IMR-90 (cell line): Measurements from ENCODE around the gene SH3RF2. TPM values are rescaled to one million over a fixed set of nuclear protein-coding genes. Genes with fewer than 3 reads are reported as not detected.

Experiments used
- ATAC-seq: fragments of 200-7000 bp; cut with Tn5 transposase; 2 replicates; pipeline ENCODE4 v1.9.1; 2020; ENCODE audit warnings: low read depth, mild to moderate bottlenecking, moderate library complexity
- BruUV-seq: library from RNA; stranded (reverse); fragments of 400-500 nt; replicated peaks from 2 replicates; lab custom pipeline; 2021; lab: Mats Ljungman, UMichigan
- CTCF ChIA-PET: fragments of 300-600 bp; formaldehyde crosslinking; extraction: SDS; loops from one replicate; lab custom pipeline; 2021; ENCODE audit warnings: antibody characterized with exemption; lab: Yijun Ruan, JAX
- POLR2A ChIA-PET: fragments of 300-600 bp; sonication (Branson Sonifier 250); formaldehyde crosslinking; loops from one replicate; lab custom pipeline; 2022; ENCODE audit warnings: antibody characterized with exemption; ENCODE audit not compliant: unreplicated experiment; lab: Charles Lee
- DNase-seq: peaks from one replicate; pipeline ENCODE4 v3.0.0; 2013
- H2AFZ ChIP-seq: replicated peaks from 2 replicates; pipeline ENCODE3; 2013; ENCODE audit warnings: low read length, mild to moderate bottlenecking; ENCODE audit not compliant: poor library complexity
- H2AK5ac ChIP-seq: 2 replicates; pipeline ENCODE4 v1.6.1; 2013; ENCODE audit warnings: low read depth, low read length, inconsistent platforms
- H2AK9ac ChIP-seq: replicated peaks from 2 replicates; pipeline ENCODE3; 2013; ENCODE audit warnings: mild to moderate bottlenecking, low read depth, low read length, moderate library complexity; ENCODE audit not compliant: poor library complexity
- H2BK120ac ChIP-seq: 2 replicates; pipeline ENCODE4 v1.6.1; 2013; ENCODE audit warnings: low read depth, low read length, inconsistent platforms
- H2BK15ac ChIP-seq: 3 replicates; pipeline ENCODE4 v1.6.1; 2013; ENCODE audit warnings: low read depth, low read length, inconsistent platforms
- H2BK20ac ChIP-seq: 2 replicates; pipeline ENCODE4 v1.6.1; 2013; ENCODE audit warnings: low read depth, mild to moderate bottlenecking, inconsistent platforms, low read length, moderate library complexity
- H2BK5ac ChIP-seq: 2 replicates; pipeline ENCODE4 v1.6.1; 2013; ENCODE audit warnings: mild to moderate bottlenecking, low read depth, low read length, inconsistent platforms; ENCODE audit not compliant: poor library complexity, severe bottlenecking
- H3K14ac ChIP-seq: replicated peaks from 2 replicates; pipeline ENCODE4 v1.6.1; 2013; ENCODE audit warnings: low read depth, low read length, inconsistent platforms
- H3K18ac ChIP-seq: 2 replicates; pipeline ENCODE4 v1.6.1; 2013; ENCODE audit warnings: low read depth, low read length, control low read depth
- H3K23ac ChIP-seq: 2 replicates; pipeline ENCODE4 v1.6.1; 2013; ENCODE audit warnings: low read depth, low read length, inconsistent platforms
- H3K27ac ChIP-seq: 2 replicates; pipeline ENCODE4 v1.5.1; 2013; ENCODE audit warnings: mild to moderate bottlenecking, control low read depth, low read length; ENCODE audit not compliant: insufficient read depth
- H3K27me3 ChIP-seq: 2 replicates; pipeline ENCODE4 v1.6.1; 2013; ENCODE audit warnings: low read length; ENCODE audit not compliant: control insufficient read depth, insufficient read depth
- H3K36me3 ChIP-seq: 2 replicates; pipeline ENCODE4 v1.6.1; 2013; ENCODE audit warnings: low read length, mixed read lengths; ENCODE audit not compliant: control insufficient read depth, insufficient read depth
- H3K4ac ChIP-seq: 2 replicates; pipeline ENCODE4 v1.6.1; 2013; ENCODE audit warnings: low read depth, low read length, inconsistent platforms
- H3K4me1 ChIP-seq: 2 replicates; pipeline ENCODE4 v1.6.1; 2013; ENCODE audit warnings: low read length, mixed read lengths; ENCODE audit not compliant: control insufficient read depth, insufficient read depth
- H3K4me2 ChIP-seq: 2 replicates; pipeline ENCODE4 v1.6.1; 2013; ENCODE audit warnings: low read depth, mild to moderate bottlenecking, control low read depth, low read length, moderate library complexity
- H3K4me3 ChIP-seq: 2 replicates; pipeline ENCODE4 v1.5.1; 2013; ENCODE audit warnings: low read depth, mild to moderate bottlenecking, control low read depth, low read length, moderate library complexity; ENCODE audit not compliant: insufficient read depth
- H3K56ac ChIP-seq: 2 replicates; pipeline ENCODE4 v1.6.1; 2013; ENCODE audit warnings: low read length, inconsistent platforms; ENCODE audit not compliant: insufficient read depth; ENCODE audit errors: extremely low read depth
- H3K79me1 ChIP-seq, 2 experiments: 2 replicates each; pipeline ENCODE4 v1.6.1; 2013; ENCODE audit warnings: low read length in 2 of 2, inconsistent platforms in 1 of 2, low read depth in 1 of 2
- H3K9ac ChIP-seq: 2 replicates; pipeline ENCODE4 v1.6.1; 2013; ENCODE audit warnings: low read depth, low read length, control low read depth
- H3K9me1 ChIP-seq: 2 replicates; pipeline ENCODE4 v1.6.1; 2013; ENCODE audit warnings: low read length, inconsistent platforms; ENCODE audit not compliant: insufficient read depth
- H3K9me3 ChIP-seq: 2 replicates; pipeline ENCODE4 v1.6.1; 2013; ENCODE audit warnings: low read length; ENCODE audit not compliant: control insufficient read depth, insufficient read depth
- H4K20me1 ChIP-seq: 2 replicates; pipeline ENCODE4 v1.6.1; 2013; ENCODE audit warnings: low read length, inconsistent platforms; ENCODE audit not compliant: insufficient read depth
- H4K5ac ChIP-seq: 2 replicates; pipeline ENCODE4 v1.6.1; 2013; ENCODE audit warnings: mild to moderate bottlenecking, low read depth, low read length, control low read depth
- H4K8ac ChIP-seq, 2 experiments: 2 replicates each; pipeline ENCODE4 v1.6.1; 2013; ENCODE audit warnings: low read depth in 2 of 2, low read length in 2 of 2, control low read depth in 1 of 2, inconsistent platforms in 1 of 2
- H4K91ac ChIP-seq: 2 replicates; pipeline ENCODE4 v1.6.1; 2013; ENCODE audit warnings: low read depth, low read length, inconsistent platforms; ENCODE audit not compliant: insufficient read depth
- BHLHE40 ChIP-seq: fragments of 150-350 bp; IDR thresholded peaks from 2 replicates; pipeline ENCODE4 v1.6.1; 2016; ENCODE audit warnings: mild to moderate bottlenecking, low read depth, low read length
- CEBPB ChIP-seq: IDR thresholded peaks from 2 replicates; pipeline ENCODE4 v1.6.1; 2012; ENCODE audit warnings: low read depth, low read length, improper control_type of control experiment
- CHD1 ChIP-seq: IDR thresholded peaks from 2 replicates; pipeline ENCODE4 v1.6.1; 2012; ENCODE audit warnings: low read depth, low read length, improper control_type of control experiment
- FOS ChIP-seq: fragments of 150-350 bp; IDR thresholded peaks from 2 replicates; pipeline ENCODE4 v1.6.1; 2016; ENCODE audit warnings: low read depth, low read length
- MAFK ChIP-seq: IDR thresholded peaks from 2 replicates; pipeline ENCODE4 v1.6.1; 2012; ENCODE audit warnings: low read depth, low read length, improper control_type of control experiment
- MAZ ChIP-seq: IDR thresholded peaks from 2 replicates; pipeline ENCODE4 v1.6.1; 2012; ENCODE audit warnings: low read depth, mild to moderate bottlenecking, low read length, improper control_type of control experiment, moderate library complexity, borderline replicate concordance
- MXI1 ChIP-seq: IDR thresholded peaks from 2 replicates; pipeline ENCODE4 v1.6.1; 2012; ENCODE audit warnings: low read depth, mild to moderate bottlenecking, low read length, moderate library complexity, borderline replicate concordance
- NFE2L2 ChIP-seq: fragments of 150-350 bp; IDR thresholded peaks from 2 replicates; pipeline ENCODE4 v1.6.1; 2016; ENCODE audit warnings: low read depth, mild to moderate bottlenecking, low read length
- POLR2A ChIP-seq: IDR thresholded peaks from 2 replicates; pipeline ENCODE4 v1.6.1; 2012; ENCODE audit warnings: mild to moderate bottlenecking, low read depth, low read length
- RAD21 ChIP-seq: IDR thresholded peaks from 2 replicates; pipeline ENCODE4 v1.6.1; 2012; ENCODE audit warnings: low read length, improper control_type of control experiment
- RCOR1 ChIP-seq: IDR thresholded peaks from 2 replicates; pipeline ENCODE4 v1.6.1; 2012; ENCODE audit warnings: mild to moderate bottlenecking, low read length, improper control_type of control experiment; ENCODE audit not compliant: insufficient replicate concordance
- RFX5 ChIP-seq: IDR thresholded peaks from 2 replicates; pipeline ENCODE4 v1.8.0; 2012; ENCODE audit warnings: low read depth, mild to moderate bottlenecking, low read length, moderate library complexity
- SMC3 ChIP-seq: fragments of 150-350 bp; IDR thresholded peaks from 2 replicates; pipeline ENCODE4 v1.6.1; 2016; ENCODE audit warnings: low read depth, mild to moderate bottlenecking, antibody characterized with exemption, low read length, moderate library complexity
- USF2 ChIP-seq: fragments of 150-350 bp; IDR thresholded peaks from 2 replicates; pipeline ENCODE4 v1.6.1; 2017; ENCODE audit warnings: mild to moderate bottlenecking, antibody characterized with exemption, low read length, low read depth
- WGBS, 2 experiments: methylation state at CpG; one replicate each; pipeline versions ENCODE4 v1.1.5 to v1.1.7; 2013; ENCODE audit warnings: missing lambda C conversion rate in 2 of 2; ENCODE audit not compliant: insufficient read length in 1 of 2; ENCODE audit errors: extremely low coverage in 2 of 2; 5-methylcytosine and 5-hydroxymethylcytosine counted together
- dilution Hi-C: fragments of 300-500 bp; cut with HindIII; formaldehyde crosslinking; loops from one replicate; pipeline ENCODE4 v1.14.3; 2018; ENCODE audit warnings: low sequenced_read_pairs; ENCODE audit not compliant: unreplicated experiment
- in situ Hi-C: fragments of 300-500 bp; cut with MboI; formaldehyde crosslinking; loops from 3 replicates; pipeline ENCODE4 v1.14.3; 2019; ENCODE audit warnings: low sequenced_read_pairs, inconsistent platforms, mixed read lengths
- intact Hi-C: fragments of 100-400 bp; cut with micrococcal nuclease; formaldehyde crosslinking; loops from 2 replicates; pipeline ENCODE4 v1.10.0; 2022
- polyA plus RNA-seq, 3 experiments: library from polyadenylated mRNA; depleted of rRNA; stranded (reverse); fragments of >200 nt; gene quantifications; 2 replicates each; pipeline ENCODE4 v1.2.3, GENCODE V29; 2012; ENCODE audit warnings: low replicate concordance in 1 of 3
- total RNA-seq: library from RNA; depleted of rRNA; stranded (reverse); fragments of >200 nt; gene quantifications from 2 replicates; pipeline ENCODE4 v1.2.3, GENCODE V29; 2012
- TF ChIP-seq, protein P1 (sequence below): conservative IDR thresholded peaks from 2 replicates; pipeline ENCODE4 v1.5.1; 2012; ENCODE audit warnings: mild to moderate bottlenecking, low read depth, low read length, improper control_type of control experiment
- TF ChIP-seq, protein P2 (sequence below): fragments of 150-350 bp; IDR thresholded peaks from 2 replicates; pipeline ENCODE4 v1.6.1; 2016; ENCODE audit warnings: low read depth, mild to moderate bottlenecking, low read length, moderate library complexity, borderline replicate concordance

The SH3RF2 gene
- total and polyA plus RNA-seq, 2 of the 4 experiments (the other 2 are of a cell fraction), result 1.3 to 1.7 TPM

- ChIA-PET CTCF (interaction anchor here (0.6 kb wide), 1 partner anchor 33 kb away, joined by 3 read pairs; no protein-coding TSS in a partner anchor), POLR2A (no interaction called here)
- TF ChIP-seq FOS, result no peak
- TF ChIP-seq RFX5, result no peak
- TF ChIP-seq MAZ, result no peak
- TF ChIP-seq BHLHE40, result no peak
- no peak for TF ChIP-seq RAD21
- no peak for TF ChIP-seq CHD1
- TF ChIP-seq, protein P1, sequence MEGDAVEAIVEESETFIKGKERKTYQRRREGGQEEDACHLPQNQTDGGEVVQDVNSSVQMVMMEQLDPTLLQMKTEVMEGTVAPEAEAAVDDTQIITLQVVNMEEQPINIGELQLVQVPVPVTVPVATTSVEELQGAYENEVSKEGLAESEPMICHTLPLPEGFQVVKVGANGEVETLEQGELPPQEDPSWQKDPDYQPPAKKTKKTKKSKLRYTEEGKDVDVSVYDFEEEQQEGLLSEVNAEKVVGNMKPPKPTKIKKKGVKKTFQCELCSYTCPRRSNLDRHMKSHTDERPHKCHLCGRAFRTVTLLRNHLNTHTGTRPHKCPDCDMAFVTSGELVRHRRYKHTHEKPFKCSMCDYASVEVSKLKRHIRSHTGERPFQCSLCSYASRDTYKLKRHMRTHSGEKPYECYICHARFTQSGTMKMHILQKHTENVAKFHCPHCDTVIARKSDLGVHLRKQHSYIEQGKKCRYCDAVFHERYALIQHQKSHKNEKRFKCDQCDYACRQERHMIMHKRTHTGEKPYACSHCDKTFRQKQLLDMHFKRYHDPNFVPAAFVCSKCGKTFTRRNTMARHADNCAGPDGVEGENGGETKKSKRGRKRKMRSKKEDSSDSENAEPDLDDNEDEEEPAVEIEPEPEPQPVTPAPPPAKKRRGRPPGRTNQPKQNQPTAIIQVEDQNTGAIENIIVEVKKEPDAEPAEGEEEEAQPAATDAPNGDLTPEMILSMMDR, result no peak
- TF ChIP-seq MAFK, result no peak
- TF ChIP-seq POLR2A, result no peak
- no peak for TF ChIP-seq MXI1
- TF ChIP-seq, protein P2, sequence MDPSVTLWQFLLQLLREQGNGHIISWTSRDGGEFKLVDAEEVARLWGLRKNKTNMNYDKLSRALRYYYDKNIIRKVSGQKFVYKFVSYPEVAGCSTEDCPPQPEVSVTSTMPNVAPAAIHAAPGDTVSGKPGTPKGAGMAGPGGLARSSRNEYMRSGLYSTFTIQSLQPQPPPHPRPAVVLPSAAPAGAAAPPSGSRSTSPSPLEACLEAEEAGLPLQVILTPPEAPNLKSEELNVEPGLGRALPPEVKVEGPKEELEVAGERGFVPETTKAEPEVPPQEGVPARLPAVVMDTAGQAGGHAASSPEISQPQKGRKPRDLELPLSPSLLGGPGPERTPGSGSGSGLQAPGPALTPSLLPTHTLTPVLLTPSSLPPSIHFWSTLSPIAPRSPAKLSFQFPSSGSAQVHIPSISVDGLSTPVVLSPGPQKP, result no peak
- TF ChIP-seq NFE2L2, result no peak
- no peak for TF ChIP-seq CEBPB
- TF ChIP-seq USF2, result no peak
- no peak for TF ChIP-seq RCOR1
- TF ChIP-seq SMC3, result no peak
- Histone ChIP-seq H3K9ac (no peak overlapping the region), H3K4me2 (no peak overlapping the region), H3K79me1 (no peaks in the 10 kb centered on the region), H2AK9ac (no peak overlapping the region), H4K5ac (no peak overlapping the region), H3K27ac (no peak overlapping the region), H3K4ac (no peak overlapping the region), H2BK20ac (no peak overlapping the region), H3K14ac (no peak overlapping the region), H2AK5ac (no peak overlapping the region), H2BK5ac (no peak overlapping the region), H3K9me3 (no peaks in the 10 kb centered on the region; the same call in 1 of the 2 replicates), H3K27me3 (no peaks in the 10 kb centered on the region), H2AFZ (no peak overlapping the region), H2BK120ac (no peak overlapping the region), H4K20me1 (no peaks in the 10 kb centered on the region), H3K4me3 (no peak overlapping the region), H3K9me1 (no peaks in the 10 kb centered on the region), H3K56ac (no peak overlapping the region), H3K4me1 (no peaks in the 10 kb centered on the region), H3K36me3 (no peaks in the 10 kb centered on the region), H3K23ac (no peak overlapping the region), H3K18ac (no peak overlapping the region), H4K8ac (no peak overlapping the region), H4K91ac (no peak overlapping the region), H2BK15ac (no peak overlapping the region)
- no peak for ATAC-seq
- WGBS, 2 experiments, result 60% methylated on average over 1 of the region's 6 CpGs; no CpG with 5 or more reads in 1 of the 2 experiments
- BruUV-seq, result no TSS peak
- in situ Hi-C loops (no loop called here), intact Hi-C loops (loop anchor here (5.0 kb wide), 1 partner anchor 36 kb away; no protein-coding TSS in a partner anchor), dilution Hi-C loops (no loop called here)
- DNase-seq, result no peak
Measured at GRCh38 chr5:145996135-145996534, 59.8 kb downstream of the SH3RF2 start.
